B cell (primary cell): ENCODE results near the gene MMP2. TPM values are rescaled to one million over a fixed set of nuclear protein-coding genes. Genes with fewer than 3 reads are reported as not detected.

ENCODE experiments used
- ATAC-seq: fragments of 200-7000 bp; cut with Tn5 transposase; one replicate; pipeline ENCODE4 v1.10.0; 2021; ENCODE audit warnings: low read depth, mild to moderate bottlenecking, moderate number of reproducible peaks, moderate library complexity
- CTCF ChIA-PET: fragments of 350-600 bp; sonication (Branson Sonifier 250); formaldehyde crosslinking; loops from one replicate; lab custom pipeline; 2021; ENCODE audit warnings: antibody characterized with exemption, inconsistent platforms; lab: Charles Lee
- POLR2A ChIA-PET: fragments of 350-600 bp; sonication (Branson Sonifier 250); formaldehyde crosslinking; loops from one replicate; lab custom pipeline; 2021; ENCODE audit warnings: antibody characterized with exemption; lab: Charles Lee
- DNase-seq: peaks from one replicate; pipeline ENCODE4 v3.0.0; 2013
- H2AFZ ChIP-seq: 2 replicates; pipeline ENCODE4 v1.6.1; 2012; ENCODE audit warnings: mild to moderate bottlenecking, low read depth, low read length; ENCODE audit not compliant: insufficient read depth, poor library complexity, severe bottlenecking
- H3K27ac ChIP-seq, 2 donors: 1 replicate in 1 of 2; 2 replicates in 1 of 2; pipeline ENCODE4 v1.5.1; 2012 to 2013; ENCODE audit warnings: low read length in 2 of 2, mild to moderate bottlenecking in 2 of 2, moderate library complexity in 1 of 2
- H3K27me3 ChIP-seq, 4 experiments: fragments of 200-600 bp in 1 of 4; sonication (generic) in 1 of 4; replicated peaks in 1 of 4; 1 replicate in 2 of 4; 2 replicates in 2 of 4; pipeline versions ENCODE4 v1.6.1 to v1.7.0; 2013 to 2016; ENCODE audit warnings: low read length in 3 of 4, mild to moderate bottlenecking in 2 of 4, mixed read lengths in 1 of 4, moderate library complexity in 1 of 4; ENCODE audit not compliant: insufficient read depth in 4 of 4, control insufficient read depth in 3 of 4; ENCODE audit errors: control extremely low read depth in 1 of 4
- H3K36me3 ChIP-seq, 2 experiments: replicated peaks in 1 of 2; 1 replicate in 1 of 2; 2 replicates in 1 of 2; pipeline versions ENCODE4 v1.6.1 to v1.7.1; 2013; ENCODE audit warnings: low read length in 1 of 2; ENCODE audit not compliant: insufficient read depth in 2 of 2, control insufficient read depth in 1 of 2; ENCODE audit errors: control extremely low read depth in 1 of 2, extremely low read depth in 1 of 2
- H3K4me1 ChIP-seq, 2 donors: fragments of 200-600 bp in 1 of 2; sonication (generic) in 1 of 2; 1 replicate in 1 of 2; 2 replicates in 1 of 2; pipeline versions ENCODE4 v1.5.1 to v1.6.1; 2013 to 2017; ENCODE audit warnings: low read length in 2 of 2; ENCODE audit not compliant: control insufficient read depth in 2 of 2, insufficient read depth in 2 of 2
- H3K4me2 ChIP-seq: replicated peaks from 2 replicates; pipeline ENCODE3; 2012; ENCODE audit warnings: mild to moderate bottlenecking, low read depth, low read length; ENCODE audit not compliant: poor library complexity, severe bottlenecking
- H3K4me3 ChIP-seq, 5 experiments: fragments of 200-600 bp in 1 of 5; sonication (generic) in 1 of 5; 1 replicate in 3 of 5; 2 replicates in 2 of 5; pipeline versions ENCODE4 v1.5.1 to v1.7.0; 2011 to 2016; ENCODE audit warnings: low read length in 4 of 5, mild to moderate bottlenecking in 4 of 5, low read depth in 2 of 5, control low read depth in 1 of 5, moderate library complexity in 1 of 5; ENCODE audit not compliant: insufficient read depth in 1 of 5; ENCODE audit errors: control extremely low read depth in 1 of 5, extremely low read depth in 1 of 5
- H3K79me2 ChIP-seq: fragments of 200-600 bp; sonication (generic); one replicate; pipeline ENCODE4 v1.6.0; 2016; ENCODE audit warnings: low read length; ENCODE audit not compliant: control insufficient read depth, insufficient read depth
- H3K9ac ChIP-seq: fragments of 200-600 bp; sonication (generic); 2 replicates; pipeline ENCODE4 v1.6.1; 2017; ENCODE audit warnings: mild to moderate bottlenecking, low read length, moderate library complexity
- H3K9me3 ChIP-seq, 3 donors: one replicate each; pipeline versions ENCODE4 v1.6.1 to v1.7.1; 2013; ENCODE audit warnings: low read length in 2 of 3; ENCODE audit not compliant: control insufficient read depth in 2 of 3, insufficient read depth in 1 of 3; ENCODE audit errors: control extremely low read depth in 1 of 3
- H4K20me1 ChIP-seq: 2 replicates; pipeline ENCODE4 v1.6.0; 2012; ENCODE audit warnings: mild to moderate bottlenecking, low read length; ENCODE audit not compliant: insufficient read depth, control insufficient read depth, poor library complexity, severe bottlenecking
- H3K27ac Mint-ChIP-seq: one replicate; pipeline ENCODE4 v1.8.0; 2021; ENCODE audit warnings: mixed read lengths
- H3K27me3 Mint-ChIP-seq: one replicate; pipeline ENCODE4 v1.8.0; 2021; ENCODE audit warnings: mixed read lengths
- H3K4me1 Mint-ChIP-seq: one replicate; pipeline ENCODE4 v1.8.0; 2021; ENCODE audit warnings: mixed read lengths
- H3K4me3 Mint-ChIP-seq: one replicate; pipeline ENCODE4 v1.8.0; 2021; ENCODE audit warnings: mixed read lengths
- H3K9me3 Mint-ChIP-seq: one replicate; pipeline ENCODE4 v1.8.0; 2022; ENCODE audit warnings: mixed read lengths; ENCODE audit not compliant: insufficient read depth
- CTCF ChIP-seq: fragments of 200-600 bp; IDR thresholded peaks from one replicate; pipeline ENCODE4 v1.8.0; 2022; ENCODE audit warnings: antibody characterized with exemption, mild to moderate bottlenecking
- EZH2 ChIP-seq: IDR thresholded peaks from 2 replicates; pipeline ENCODE4 v1.6.1; 2012; ENCODE audit warnings: borderline replicate concordance, low read depth, mild to moderate bottlenecking, moderate library complexity, low read length; ENCODE audit not compliant: insufficient read depth, poor library complexity, severe bottlenecking
- WGBS: methylation state at CpG from one replicate; pipeline ENCODE4 v1.1.5; 2013; ENCODE audit warnings: missing lambda C conversion rate; ENCODE audit not compliant: insufficient coverage; 5-methylcytosine and 5-hydroxymethylcytosine counted together
- intact Hi-C: fragments of 100-400 bp; cut with micrococcal nuclease; formaldehyde crosslinking; loops from one replicate; pipeline ENCODE4 v1.10.0; 2022
- polyA plus RNA-seq: library from polyadenylated mRNA; depleted of rRNA; stranded (reverse); fragments of >200 nt; gene quantifications from 2 replicates; pipeline ENCODE4 v1.2.3, GENCODE V29; 2012
- total RNA-seq, 2 donors: library from RNA; stranded (reverse); fragments of 120-200 nt in 1 of 2; gene quantifications; 1 replicate in 1 of 2; 2 replicates in 1 of 2; pipeline versions ENCODE4 v1.2.3 to v1.2.4, GENCODE V29; 2013 to 2022

MMP2 gene
- total and polyA plus RNA-seq, 2 donors (not counting 1 experiment from before 2014, with no cell fraction given): not detected

GRCh38 chr16:55505333-55506015, 26.5 kb downstream of the MMP2 start:
- no peak overlapping the region for H3K4me3 Mint-ChIP-seq
- Histone ChIP-seq H3K9me3 (peaks cover 0 to 9% (median 0%) of the 10 kb centered on the region in 3 donors), H2AFZ (no peak overlapping the region), H3K4me2 (no peak overlapping the region), H3K27me3 (peaks cover 0 to 19% (median 4%) of the 10 kb centered on the region in 4 experiments), H3K9ac (no peak overlapping the region), H3K79me2 (no peaks in the 10 kb centered on the region), H3K27ac (no peak overlapping the region), H4K20me1 (no peaks in the 10 kb centered on the region), H3K4me3 (no peak overlapping the region), H3K4me1 (peaks cover 13 to 15% of the 10 kb centered on the region in 2 donors), H3K36me3 (no peaks in the 10 kb centered on the region)
- H3K4me1 Mint-ChIP-seq: peaks cover 13% of the 10 kb centered on the region
- no peak for TF ChIP-seq CTCF
- no peak for TF ChIP-seq EZH2
- 90% methylated on average over 10 of the region's 10 CpGs for whole genome bisulfite sequencing
- peaks cover 24% of the 10 kb centered on the region for H3K27me3 Mint-ChIP-seq
- intact Hi-C loops: no loop called here
- H3K27ac Mint-ChIP-seq: no peak overlapping the region
- DNase-seq (no peak), ATAC-seq (no peak)
- H3K9me3 Mint-ChIP-seq: no peaks in the 10 kb centered on the region
- ChIA-PET CTCF (interaction anchor here (1.5 kb wide), 1 partner anchor 41 kb away, joined by 4 read pairs; no protein-coding TSS in a partner anchor), POLR2A (no interaction called here)

- intact Hi-C loops: no loop called here
- H3K9me3 ChIP-seq: peaks cover 0 to 9% (median 0%) of the 10 kb centered on the region in 3 donors
- Mint-ChIP-seq H3K4me3 (no peak overlapping the region), H3K9me3 (no peaks in the 10 kb centered on the region), H3K27me3 (peaks cover 21% of the 10 kb centered on the region), H3K27ac (no peak overlapping the region), H3K4me1 (peaks cover 13% of the 10 kb centered on the region)
- DNase-seq (no peak), ATAC-seq (no peak)
- CTCF ChIA-PET: no interaction called here
- no peaks in the 10 kb centered on the region for H3K79me2 ChIP-seq
- 92% methylated on average over 6 of the region's 7 CpGs for WGBS
- POLR2A ChIA-PET: no interaction called here
- H3K36me3 ChIP-seq: no peaks in the 10 kb centered on the region
- no peak overlapping the region for H2AFZ ChIP-seq
- no peak overlapping the region for H3K4me2 ChIP-seq
- peaks cover 0 to 19% (median 4%) of the 10 kb centered on the region in 4 experiments for H3K27me3 ChIP-seq
- H3K4me1 ChIP-seq: peaks cover 13 to 15% of the 10 kb centered on the region in 2 donors
- TF ChIP-seq CTCF: no peak
- no peak for TF ChIP-seq EZH2
- no peak overlapping the region for H3K4me3 ChIP-seq
- H4K20me1 ChIP-seq: no peaks in the 10 kb centered on the region
- no peak overlapping the region for H3K9ac ChIP-seq
- H3K27ac ChIP-seq: no peak overlapping the region
Observed at GRCh38 chr16:55506083-55506482, 27.1 kb downstream of the MMP2 start.
